NCI-H2196 treated with DMSO at 0.1 percent for 48 hours (cell line): Measurements from ENCODE around the gene CCN5.

ENCODE experiments used
- DNase-seq: peaks from one replicate; lab custom pipeline; 2025; ENCODE audit not compliant: unreplicated experiment; lab: John Stamatoyannopoulos, UW

The CCN5 gene

GRCh38 chr20:44715499-44716308 lies 535 bp downstream of the CCN5 start:
- DNase-seq = no peak

GRCh38 chr20:44716309-44717106 lies 1.3 kb downstream of the CCN5 start:
- no peak for DNase-seq

- no peak for DNase-seq
Measured at GRCh38 chr20:44717986-44718385, 2.8 kb downstream of the CCN5 start.

- DNase-seq = no peak
Measured at GRCh38 chr20:44719841-44720240, 4.7 kb downstream of the CCN5 start.

GRCh38 chr20:44720621-44720996 lies 5.4 kb downstream of the CCN5 start:
- DNase-seq = no peak

- no peak for DNase-seq
Measured at GRCh38 chr20:44720997-44721784, 6.0 kb downstream of the CCN5 start.

GRCh38 chr20:44721785-44722054 lies 6.6 kb downstream of the CCN5 start:
- no peak for DNase-seq

- DNase-seq = no peak
Measured at GRCh38 chr20:44722990-44723389, 7.8 kb downstream of the CCN5 start.

- no peak for DNase-seq
Measured at GRCh38 chr20:44723391-44723790, 8.2 kb downstream of the CCN5 start.

- no peak for DNase-seq
Measured at GRCh38 chr20:44723798-44724362, 8.7 kb downstream of the CCN5 start.

- no peak for DNase-seq
Measured at GRCh38 chr20:44724423-44725091, 9.4 kb downstream of the CCN5 start.

- no peak for DNase-seq
Measured at GRCh38 chr20:44725837-44726236, 10.7 kb downstream of the CCN5 start.

- DNase-seq = no peak
Measured at GRCh38 chr20:44727039-44727438, 11.9 kb downstream of the CCN5 start.

GRCh38 chr20:44727651-44728050 lies 12.5 kb downstream of the CCN5 start:
- DNase-seq = no peak

GRCh38 chr20:44728801-44729443 lies 13.8 kb downstream of the CCN5 start:
- DNase-seq = peak; percentile 84

GRCh38 chr20:44730441-44730840 lies 15.3 kb downstream of the CCN5 start:
- DNase-seq = no peak

GRCh38 chr20:44731657-44732056 lies 16.5 kb downstream of the CCN5 start:
- no peak for DNase-seq

GRCh38 chr20:44732327-44732726 lies 17.2 kb downstream of the CCN5 start:
- DNase-seq = no peak

GRCh38 chr20:44733341-44734069 lies 18.3 kb downstream of the CCN5 start:
- DNase-seq = peak; percentile 50

- no peak for DNase-seq
Measured at GRCh38 chr20:44734938-44735337, 19.8 kb downstream of the CCN5 start.
